GM19193 (cell line): Measurements from ENCODE around the gene ARSJ.

Experiments
- POLR2A ChIP-seq: IDR thresholded peaks from 4 replicates; pipeline ENCODE4 v1.6.1; 2011; ENCODE audit not compliant: insufficient read depth, insufficient read length; ENCODE audit errors: extremely low read depth

ARSJ gene

DNA sequence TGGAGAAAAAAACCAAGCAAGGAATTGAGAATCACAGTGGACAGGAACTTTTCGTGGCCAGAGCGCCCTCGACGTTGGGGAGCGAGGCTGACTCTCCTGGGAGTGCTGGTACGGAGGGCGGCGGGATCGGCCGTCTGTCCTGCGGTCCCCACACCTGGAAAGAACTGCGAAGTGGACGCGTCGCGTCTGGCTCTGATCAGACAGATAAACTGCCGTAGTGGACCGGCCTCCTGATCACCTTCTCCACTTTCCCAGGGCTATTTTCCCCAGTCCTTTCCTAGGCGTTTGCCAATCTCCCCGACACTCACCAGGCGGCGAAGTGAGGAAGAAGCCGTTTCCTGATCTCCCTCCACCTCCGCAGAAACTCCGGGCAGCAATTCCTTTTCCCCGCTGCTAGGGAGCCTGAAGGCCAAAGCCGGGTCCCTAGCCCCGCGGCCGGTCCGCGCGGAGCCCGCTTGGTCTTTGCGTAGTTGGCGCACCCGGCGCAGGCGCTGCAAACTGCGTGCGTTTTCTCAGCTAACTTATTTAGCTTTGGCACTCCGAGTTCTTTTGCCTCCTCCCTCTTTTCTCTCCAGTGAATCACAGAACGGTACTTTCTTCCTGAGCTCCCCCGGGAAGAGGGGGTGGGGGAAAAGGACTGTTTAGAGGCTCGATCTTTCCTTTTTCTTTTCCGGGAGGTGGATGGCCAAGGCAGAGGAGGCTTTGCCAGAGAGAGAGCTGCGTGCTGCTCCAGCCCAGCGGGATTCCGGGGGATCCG lies at the start of gene ARSJ:
TSS of gene ARSJ (minus strand) at position 500 of the 757 bp plus-strand sequence. CDS start 813 bp downstream, outside the sequence.
- TF ChIP-seq POLR2A = no peak

DNA sequence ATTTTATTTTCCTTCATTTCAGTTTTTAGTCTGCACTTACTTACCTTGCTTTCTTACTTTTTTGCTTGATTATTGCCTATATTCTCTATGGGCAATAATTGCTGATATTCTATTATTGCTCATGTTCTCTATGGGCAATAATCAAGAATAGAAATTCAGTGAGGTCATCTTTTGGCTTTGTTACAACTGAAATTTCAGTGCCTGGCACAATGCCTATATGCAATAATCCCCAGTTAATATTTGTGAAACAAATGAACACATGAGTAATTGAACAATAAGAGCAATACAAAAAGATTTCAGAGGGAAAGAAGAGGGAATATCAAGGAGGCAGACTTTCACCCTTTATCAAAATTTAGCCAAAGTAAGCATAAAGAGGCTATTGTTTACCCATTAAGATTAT lies 48.6 kb upstream of the ARSJ start:
- TF ChIP-seq POLR2A = no peak

DNA sequence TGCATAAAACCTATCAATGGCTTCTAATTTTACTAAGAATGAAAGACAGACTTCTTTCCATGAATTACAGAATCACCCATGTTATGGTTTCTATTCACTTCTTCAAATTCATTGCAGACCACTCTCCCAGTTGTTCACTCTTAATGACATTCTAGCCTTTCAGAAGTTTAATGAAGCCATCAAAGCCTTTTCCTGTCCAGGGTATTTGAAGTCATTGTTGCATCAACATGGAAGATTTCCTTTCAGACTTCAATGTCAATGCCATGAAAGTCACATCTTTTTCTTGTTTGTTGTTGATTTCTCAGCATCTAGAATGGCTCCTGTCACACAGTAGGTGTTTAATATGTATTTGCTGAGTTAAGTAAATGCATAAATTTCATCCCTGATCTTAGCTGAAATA lies 48.1 kb upstream of the ARSJ start:
- no peak for TF ChIP-seq POLR2A

DNA sequence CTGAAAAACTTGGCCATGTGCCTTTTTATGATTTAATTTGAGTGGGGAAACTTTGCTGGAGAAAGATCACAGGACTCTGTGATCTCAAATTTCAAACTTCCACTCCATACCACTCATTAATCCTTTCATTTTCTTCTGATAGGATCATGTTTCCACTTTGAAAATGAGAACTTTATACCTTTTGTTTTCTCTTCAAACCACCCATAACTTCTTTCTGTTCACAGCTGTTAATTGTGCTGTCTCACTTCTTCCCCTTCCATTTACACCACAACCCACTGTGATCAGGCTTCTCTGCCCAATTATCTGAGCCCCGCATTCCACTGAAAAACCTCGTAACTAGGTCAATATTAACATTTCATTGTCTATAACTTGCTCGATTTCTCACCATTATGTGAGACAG lies 47.0 kb upstream of the ARSJ start:
- no peak for TF ChIP-seq POLR2A

DNA sequence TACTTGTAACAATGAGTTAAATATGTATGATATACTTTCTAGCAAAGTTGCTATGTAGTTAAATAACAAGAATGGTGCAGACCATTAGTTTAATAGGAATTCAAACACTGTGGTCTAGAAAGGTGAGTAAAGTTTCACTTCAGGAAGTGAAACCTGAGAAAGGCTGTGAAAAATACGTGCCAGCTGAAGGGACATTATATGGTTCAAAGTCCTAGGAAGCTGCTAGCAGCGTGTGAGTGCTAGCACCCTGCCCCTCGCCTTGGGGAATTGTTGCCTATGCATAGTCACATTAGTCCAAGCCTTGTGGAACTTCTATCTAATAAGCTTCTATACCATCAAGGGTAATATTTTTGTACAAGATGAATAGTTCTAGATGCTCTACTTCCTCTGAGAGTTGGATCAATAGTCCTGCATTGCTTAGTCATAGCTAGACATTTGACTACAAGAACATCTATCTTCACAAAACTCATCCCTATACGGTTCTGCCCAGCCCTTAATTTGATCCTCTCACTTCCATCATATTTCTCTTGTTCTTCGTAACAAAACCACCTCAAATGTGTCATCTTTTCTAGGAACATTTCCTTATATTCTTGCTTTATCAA lies 45.8 kb upstream of the ARSJ start:
- no peak for TF ChIP-seq POLR2A

DNA sequence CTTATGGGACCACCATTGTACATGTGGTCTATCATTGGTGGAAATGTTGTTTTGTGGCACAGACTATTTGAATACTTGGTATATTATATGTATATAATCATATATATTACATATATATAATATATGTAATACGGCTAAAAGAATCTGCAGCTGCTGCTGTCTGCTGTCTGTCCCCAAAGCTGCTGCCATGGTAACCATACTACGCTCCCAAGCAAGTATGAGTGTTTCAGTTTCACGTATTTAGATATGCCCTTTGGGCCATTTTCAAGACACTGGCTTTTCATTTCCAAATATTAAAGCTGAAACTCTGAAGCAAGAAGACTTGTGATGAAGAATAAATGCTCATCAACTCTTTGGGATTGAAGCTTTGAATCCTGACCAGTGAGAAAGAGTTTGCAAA lies 42.0 kb upstream of the ARSJ start:
- no peak for TF ChIP-seq POLR2A

DNA sequence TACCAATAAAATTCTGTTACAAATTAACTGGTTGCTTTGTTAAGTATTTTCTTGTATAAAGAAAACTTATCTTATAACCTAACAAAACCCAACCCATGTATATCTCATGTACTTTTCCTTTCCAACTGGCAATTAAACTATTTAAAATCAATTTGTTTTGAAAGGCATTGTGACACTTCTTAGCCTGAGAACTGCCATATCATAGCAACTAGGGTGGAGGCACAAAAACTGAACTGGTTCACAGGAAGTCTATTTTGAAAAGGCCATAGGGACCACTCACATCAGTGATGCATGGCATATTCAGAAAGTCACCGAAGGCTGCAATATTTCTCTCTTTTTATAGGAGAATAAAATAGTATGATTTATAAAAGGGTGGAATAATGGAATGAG lies 40.5 kb upstream of the ARSJ start:
- no peak for TF ChIP-seq POLR2A

DNA sequence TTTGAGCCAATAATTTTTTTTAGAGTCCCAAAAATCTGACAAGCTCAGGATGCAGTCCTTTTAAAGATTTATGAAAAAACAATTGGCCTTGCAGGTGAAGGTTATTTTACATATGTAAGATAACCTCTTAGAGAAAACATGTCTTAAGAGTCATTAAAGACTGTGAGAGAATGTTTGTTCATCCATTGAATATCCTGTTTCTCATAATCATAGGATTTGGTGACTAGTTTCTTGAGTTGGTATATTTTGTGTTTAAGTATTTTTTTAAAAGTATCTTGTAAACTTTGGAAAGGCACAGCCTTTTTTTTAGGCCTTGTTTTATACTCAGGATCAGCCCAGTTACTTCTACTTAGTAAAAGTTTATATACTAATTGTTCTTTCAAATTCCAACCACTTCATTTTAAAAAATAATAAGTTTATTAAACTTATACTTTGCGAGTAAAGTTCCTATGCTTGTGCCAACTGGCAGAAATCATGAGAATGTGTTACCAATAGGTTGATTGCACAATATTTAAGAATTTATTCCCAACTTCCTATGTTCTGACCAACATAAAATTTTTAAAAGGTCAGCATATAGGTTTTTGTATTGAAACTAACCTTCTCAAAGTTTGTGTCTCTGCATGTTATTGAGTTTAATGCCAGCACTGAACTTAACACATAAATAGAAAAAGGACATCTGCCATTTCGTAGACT lies 40.0 kb upstream of the ARSJ start:
- TF ChIP-seq POLR2A = no peak

DNA sequence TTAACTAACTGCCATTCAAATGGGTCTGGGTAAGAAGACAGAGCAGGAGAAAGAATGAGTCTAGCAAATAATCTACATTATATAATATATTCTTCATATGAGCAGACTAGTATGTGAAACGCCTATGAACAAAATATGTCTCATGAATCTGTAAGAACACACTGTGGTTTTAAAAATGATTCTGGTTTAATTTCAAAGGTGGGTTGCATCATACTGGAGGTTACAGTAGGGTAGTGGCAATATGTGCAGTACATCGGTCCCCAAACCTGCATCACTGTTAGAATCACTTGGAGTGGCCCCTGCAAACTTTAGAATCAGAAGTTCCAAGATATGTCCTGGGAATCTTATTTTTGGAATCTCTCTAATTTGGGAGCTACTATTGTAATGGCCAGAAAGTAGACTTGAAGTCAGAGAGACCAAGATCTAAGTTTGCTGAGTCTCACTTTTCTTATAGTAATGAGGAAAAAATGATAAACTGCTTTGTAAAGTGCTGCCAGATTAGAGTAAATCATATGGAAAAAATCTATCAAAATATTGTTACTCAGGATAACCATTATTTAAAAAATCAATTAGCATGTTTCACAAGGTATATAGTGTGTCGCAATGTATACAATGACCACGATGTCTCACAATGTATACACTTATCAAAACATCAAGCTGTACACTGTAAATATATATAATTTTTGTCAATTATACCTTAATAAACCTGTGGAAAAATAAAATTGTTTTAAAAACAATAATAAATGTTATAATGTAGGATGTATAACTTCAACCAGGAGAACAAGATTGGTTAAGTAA lies 37.9 kb upstream of the ARSJ start:
- TF ChIP-seq POLR2A = no peak

DNA sequence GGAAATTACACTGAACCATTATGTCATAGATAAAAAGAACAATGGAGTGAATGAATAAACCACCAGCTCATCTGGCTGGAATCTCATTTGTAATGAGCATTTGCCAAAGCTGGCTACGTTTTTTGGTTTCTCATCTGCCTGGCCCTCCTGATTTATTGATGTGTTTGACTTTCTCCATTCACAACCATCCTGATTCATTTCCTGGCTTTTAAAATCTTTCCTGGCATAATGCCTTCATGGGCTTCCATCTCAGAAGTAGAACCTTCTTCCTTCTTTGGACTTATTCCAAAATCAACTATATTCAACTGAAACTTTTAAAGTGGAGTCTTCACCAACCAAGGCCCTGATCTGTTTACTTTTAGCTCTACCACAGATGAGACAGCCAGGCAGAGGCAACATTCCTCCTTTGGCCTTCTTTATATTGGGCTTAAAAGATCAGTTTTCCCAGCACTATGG lies 36.0 kb upstream of the ARSJ start:
- no peak for TF ChIP-seq POLR2A

DNA sequence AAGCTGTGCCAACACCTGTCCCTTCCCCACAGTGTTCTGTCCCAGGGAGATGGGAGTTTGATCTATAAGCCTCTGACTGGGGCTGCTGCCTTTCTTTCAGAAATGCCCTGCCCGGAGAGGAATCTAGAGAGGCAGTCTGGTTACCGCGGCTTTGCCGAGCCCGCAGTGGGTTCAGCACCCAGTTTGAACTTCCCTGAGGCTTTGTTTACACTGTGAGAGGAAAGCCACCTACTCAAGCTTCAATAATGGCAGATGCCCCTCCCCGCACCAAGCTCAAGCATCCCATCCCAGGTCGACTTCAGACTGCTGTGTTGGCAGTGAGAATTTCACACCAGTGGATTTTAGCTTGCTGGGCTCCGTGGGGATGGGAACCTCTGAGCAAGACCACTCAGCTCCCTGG lies 33.3 kb upstream of the ARSJ start:
- TF ChIP-seq POLR2A = no peak

DNA sequence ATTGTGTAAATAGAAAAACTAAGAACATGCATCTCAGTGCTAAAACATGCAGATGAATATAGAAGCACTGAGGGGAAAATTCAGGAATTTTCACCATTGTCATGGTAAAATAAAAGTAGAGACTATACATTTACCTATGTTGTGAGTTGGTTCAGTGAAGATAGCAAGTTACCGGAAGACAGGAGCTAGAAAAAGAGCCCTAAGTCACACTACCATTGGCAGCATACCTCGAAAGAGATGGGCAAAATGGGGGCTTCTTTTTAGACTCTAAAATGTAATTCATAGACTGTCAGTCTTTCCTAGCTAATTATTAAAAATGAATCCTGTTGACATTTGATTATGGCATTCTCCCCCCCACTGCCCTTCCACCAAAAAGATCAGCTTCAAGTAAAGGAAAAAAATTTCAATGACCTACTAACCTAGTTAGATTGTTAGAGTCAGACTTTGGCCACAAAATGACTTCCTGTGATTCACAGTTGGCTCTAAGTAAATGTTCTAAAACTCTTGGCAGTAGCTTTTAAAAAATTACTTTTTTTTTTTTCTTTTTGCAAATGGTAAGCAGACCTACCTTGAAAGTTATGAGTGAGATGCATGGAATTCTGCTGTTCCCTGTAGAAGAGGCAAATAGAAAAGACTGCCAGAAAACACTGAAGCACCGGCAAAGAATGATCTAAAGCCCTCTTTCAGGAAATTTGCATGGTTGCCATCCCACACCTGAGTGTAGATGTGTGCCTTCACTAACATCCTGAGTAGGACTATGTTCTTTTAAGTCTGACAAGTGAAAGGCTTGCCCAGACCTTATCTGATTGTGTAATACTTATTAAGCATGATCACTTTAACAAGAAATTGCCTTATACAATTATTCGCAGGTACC lies 26.4 kb upstream of the ARSJ start:
- no peak for TF ChIP-seq POLR2A

DNA sequence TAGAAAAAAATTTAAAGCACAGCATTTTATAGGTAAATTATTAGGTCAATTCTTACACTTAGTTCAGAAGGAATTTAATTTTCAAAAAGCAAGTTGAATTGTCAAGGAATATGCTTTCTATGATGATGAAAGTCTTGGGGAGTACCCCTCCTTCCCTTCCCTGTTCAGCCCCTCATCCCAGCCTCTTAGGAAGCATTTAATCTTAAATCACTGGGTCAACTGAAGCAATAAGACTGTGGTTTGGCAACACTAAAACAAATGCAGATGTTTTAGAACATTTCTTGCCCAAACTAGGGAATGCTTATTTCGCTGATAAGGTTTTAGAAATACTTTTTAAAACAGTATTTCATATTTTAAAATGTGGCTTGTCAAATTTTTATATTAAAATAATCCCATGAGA lies 19.1 kb upstream of the ARSJ start:
- no peak for TF ChIP-seq POLR2A

DNA sequence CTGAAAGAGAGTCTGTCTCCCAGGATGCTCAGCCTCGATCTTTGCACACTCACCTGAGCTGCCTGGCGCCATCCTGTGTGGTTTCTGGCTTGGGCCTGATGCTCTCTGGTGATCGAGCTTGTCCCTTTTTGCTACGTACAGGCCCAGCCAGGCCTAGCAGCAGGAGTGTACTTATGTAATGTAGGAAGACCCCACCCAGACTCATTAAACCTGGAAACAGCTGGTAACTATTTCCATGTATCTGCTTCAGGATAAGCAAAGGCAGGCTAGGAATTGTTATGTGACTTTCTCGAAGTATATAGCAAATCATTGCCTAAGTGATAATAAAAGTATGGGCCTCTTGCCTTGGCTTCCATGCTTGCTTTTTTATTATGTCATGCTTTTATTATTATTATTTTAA lies 18.6 kb upstream of the ARSJ start:
- no peak for TF ChIP-seq POLR2A
